ENCODE data around the gene PACRG.

The PACRG gene

DNA sequence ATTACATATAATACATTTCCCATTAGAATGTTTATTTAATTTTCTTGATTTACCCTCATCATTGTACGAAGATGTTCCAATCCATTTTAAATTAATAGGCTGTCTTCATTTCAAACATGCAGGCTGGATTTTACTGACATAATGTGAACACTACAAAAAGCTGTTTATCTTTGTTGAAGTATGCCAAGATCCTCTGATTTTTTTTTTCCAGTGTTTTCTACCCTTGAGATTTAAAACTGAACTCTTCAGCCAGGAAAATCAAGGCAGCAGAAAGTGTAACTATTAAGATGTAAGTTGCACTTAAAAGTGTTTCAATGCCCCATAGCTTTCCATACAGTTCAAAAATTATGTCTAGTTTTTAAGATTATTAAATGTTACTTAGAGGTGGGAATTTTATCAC is 43.7 kb upstream of the PACRG start:
- TF ChIP-seq, protein P1, sequence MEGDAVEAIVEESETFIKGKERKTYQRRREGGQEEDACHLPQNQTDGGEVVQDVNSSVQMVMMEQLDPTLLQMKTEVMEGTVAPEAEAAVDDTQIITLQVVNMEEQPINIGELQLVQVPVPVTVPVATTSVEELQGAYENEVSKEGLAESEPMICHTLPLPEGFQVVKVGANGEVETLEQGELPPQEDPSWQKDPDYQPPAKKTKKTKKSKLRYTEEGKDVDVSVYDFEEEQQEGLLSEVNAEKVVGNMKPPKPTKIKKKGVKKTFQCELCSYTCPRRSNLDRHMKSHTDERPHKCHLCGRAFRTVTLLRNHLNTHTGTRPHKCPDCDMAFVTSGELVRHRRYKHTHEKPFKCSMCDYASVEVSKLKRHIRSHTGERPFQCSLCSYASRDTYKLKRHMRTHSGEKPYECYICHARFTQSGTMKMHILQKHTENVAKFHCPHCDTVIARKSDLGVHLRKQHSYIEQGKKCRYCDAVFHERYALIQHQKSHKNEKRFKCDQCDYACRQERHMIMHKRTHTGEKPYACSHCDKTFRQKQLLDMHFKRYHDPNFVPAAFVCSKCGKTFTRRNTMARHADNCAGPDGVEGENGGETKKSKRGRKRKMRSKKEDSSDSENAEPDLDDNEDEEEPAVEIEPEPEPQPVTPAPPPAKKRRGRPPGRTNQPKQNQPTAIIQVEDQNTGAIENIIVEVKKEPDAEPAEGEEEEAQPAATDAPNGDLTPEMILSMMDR (IDR thresholded peaks at IDR 0.05; ENCODE audit: insufficient read depth, low read length, missing control alignments) = no peak
- POLR2A ChIA-PET = no interaction called here
- no peak overlapping the region for H3K4me3 ChIP-seq (ENCODE audit: low read depth, low read length)
- CTCF ChIA-PET = no interaction called here
- DNase-seq (ENCODE audit: low read depth, low spot score) = no peak

DNA sequence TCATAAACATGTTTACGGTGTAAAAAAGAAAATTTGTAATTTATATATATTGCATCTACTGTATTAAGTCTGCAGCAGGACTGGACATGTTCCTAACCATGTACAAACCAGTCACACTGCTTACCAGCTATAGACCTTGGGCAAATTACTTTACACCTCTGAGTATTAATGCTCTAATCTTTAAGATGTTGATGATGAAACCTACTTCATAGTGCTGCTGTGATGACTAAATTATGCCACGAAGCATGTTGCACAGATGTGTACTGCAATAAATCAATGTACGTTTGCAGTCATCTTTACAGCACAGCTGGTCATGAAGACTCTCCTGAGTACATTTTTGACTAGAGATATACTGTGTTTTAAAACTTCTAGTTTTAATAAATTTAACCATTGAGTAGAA is 42.8 kb upstream of the PACRG start:
- no peak for DNase-seq (ENCODE audit: low read depth, low spot score)
- CTCF ChIA-PET = no interaction called here
- H3K4me3 ChIP-seq (ENCODE audit: low read depth, low read length) = no peak overlapping the region
- TF ChIP-seq, protein P1 (IDR thresholded peaks at IDR 0.05; ENCODE audit: insufficient read depth, low read length, missing control alignments) = no peak
- POLR2A ChIA-PET = no interaction called here

DNA sequence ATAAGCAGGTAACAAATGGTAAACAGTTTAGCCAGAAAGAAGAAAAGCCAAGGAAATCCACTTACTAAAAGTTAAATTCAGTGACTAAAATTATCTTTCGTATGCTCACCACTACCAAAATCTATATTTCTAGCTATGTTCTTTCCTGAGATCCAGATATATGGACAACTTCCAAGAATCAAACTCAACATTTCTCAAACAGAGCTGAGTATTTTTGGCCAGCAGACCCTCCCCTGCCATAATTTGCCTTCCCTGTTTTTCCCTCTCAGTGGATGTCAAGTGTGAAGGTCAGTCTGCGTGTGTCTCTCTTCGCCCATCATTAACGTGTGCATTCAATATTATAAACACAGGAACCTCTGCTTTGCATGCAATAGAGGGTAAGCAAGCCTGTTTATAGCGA is 42.2 kb upstream of the PACRG start:
- ChIA-PET CTCF (no interaction called here), POLR2A (no interaction called here)
- TF ChIP-seq, protein P1 (IDR thresholded peaks at IDR 0.05; ENCODE audit: insufficient read depth, low read length, missing control alignments) = no peak
- no peak overlapping the region for H3K4me3 ChIP-seq (ENCODE audit: low read depth, low read length)
- DNase-seq (ENCODE audit: low read depth, low spot score) = no peak

DNA sequence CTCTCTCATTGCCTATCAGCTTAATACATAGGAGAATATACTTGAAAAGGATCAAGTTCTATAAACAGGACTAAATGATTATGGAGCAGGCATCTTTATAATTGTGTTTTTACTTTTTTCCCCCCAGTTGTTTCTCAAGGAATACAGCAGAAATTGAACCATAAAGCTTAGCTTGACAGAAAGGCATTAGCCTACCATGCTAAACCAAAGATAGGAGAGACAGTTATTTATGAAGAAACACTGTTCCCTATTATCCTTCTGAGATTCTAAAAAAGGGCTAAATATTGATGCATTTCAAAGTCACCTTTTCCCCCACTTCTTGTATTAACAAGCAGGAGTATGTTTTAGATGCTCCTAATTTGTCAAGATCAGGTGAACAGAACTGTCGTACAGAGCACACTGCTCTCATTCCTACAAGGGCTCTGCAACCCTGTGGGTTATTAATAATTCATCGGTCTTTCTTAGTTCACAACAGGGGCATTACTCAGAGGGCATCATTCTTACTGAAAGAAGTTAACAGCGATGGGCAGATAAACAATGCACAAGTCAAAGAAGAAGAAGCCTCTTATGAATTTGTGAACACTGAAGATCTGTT is 38.9 kb upstream of the PACRG start:
- POLR2A ChIA-PET = no interaction called here
- no peak for DNase-seq (ENCODE audit: low read depth, low spot score)
- H3K4me3 ChIP-seq (ENCODE audit: low read depth, low read length) = no peak overlapping the region
- TF ChIP-seq, protein P1 (IDR thresholded peaks at IDR 0.05; ENCODE audit: insufficient read depth, low read length, missing control alignments) = no peak
- CTCF ChIA-PET = no interaction called here

DNA sequence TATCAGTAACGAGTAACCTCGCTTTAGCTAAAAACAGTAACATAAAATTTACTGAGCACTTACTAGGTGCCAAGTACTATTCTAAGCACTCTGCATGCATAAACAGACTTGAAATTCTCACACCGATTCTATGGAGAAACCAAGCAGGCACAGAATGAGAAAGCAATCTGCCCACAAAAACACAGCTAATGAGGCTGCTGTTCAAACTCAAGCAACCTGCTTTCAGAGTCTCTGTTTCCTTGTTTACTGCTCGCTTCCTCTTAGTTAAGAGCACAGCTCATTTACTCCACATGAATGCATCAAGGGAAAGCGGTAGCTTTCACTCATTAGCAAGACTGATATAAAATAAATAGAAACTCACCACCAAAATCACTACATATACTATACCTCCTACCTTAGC is 37.6 kb upstream of the PACRG start:
- ChIA-PET POLR2A (no interaction called here), CTCF (no interaction called here)
- DNase-seq (ENCODE audit: low read depth, low spot score) = no peak
- TF ChIP-seq, protein P1 (IDR thresholded peaks at IDR 0.05; ENCODE audit: insufficient read depth, low read length, missing control alignments) = no peak
- no peak overlapping the region for H3K4me3 ChIP-seq (ENCODE audit: low read depth, low read length)

DNA sequence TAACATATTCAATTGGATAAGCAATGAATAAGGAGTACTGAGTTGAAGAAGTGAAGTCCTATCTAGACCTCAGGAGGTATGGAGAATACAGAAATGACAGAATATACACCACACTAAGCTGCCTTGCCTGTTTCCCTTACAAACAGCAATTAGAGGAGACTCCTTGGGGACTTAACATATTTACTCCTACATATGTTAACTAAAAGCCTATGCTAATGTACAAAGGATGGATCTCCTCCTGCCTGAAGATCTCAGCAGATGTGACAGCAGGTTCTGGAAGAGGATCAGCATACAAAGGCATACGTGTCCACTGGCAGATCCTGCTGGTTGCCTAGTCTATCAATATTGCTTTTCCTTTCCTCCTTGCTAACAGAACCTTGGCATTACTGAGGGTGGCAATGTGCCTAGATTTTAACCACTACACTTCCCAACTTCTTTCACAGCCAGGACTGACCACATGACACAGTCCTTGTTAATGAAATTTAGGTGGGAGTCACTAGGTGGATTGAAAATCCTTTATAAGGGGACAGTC is 29.8 kb upstream of the PACRG start:
- no peak overlapping the region for H3K4me3 ChIP-seq (ENCODE audit: low read depth, low read length)
- CTCF ChIA-PET = no interaction called here
- no peak for DNase-seq (ENCODE audit: low read depth, low spot score)
- TF ChIP-seq, protein P1 (IDR thresholded peaks at IDR 0.05; ENCODE audit: insufficient read depth, low read length, missing control alignments) = no peak
- POLR2A ChIA-PET = no interaction called here

Data from AG04449 (cell line).